H1 (cell line): ENCODE measurements around the gene CNOT2. TPM values are rescaled to one million over a fixed set of nuclear protein-coding genes. Genes with fewer than 3 reads are reported as not detected.

ENCODE experiments used
- CTCF ChIA-PET: fragments of 300-600 bp; sonication (Branson Sonifier 250); formaldehyde crosslinking; loops from one replicate; lab custom pipeline; 2021; ENCODE audit not compliant: partially characterized antibody; lab: Charles Lee
- POLR2A ChIA-PET: fragments of 300-600 bp; sonication (Branson Sonifier 250); formaldehyde crosslinking; loops from one replicate; lab custom pipeline; 2021; ENCODE audit warnings: inconsistent platforms; ENCODE audit not compliant: partially characterized antibody; lab: Charles Lee
- DNase-seq, 2 experiments: peaks; one replicate each; pipeline versions ENCODE4 v3.0.0 to v3.0.0-alpha.2; 2010 to 2022; ENCODE audit warnings: low spot score in 2 of 2, low read depth in 1 of 2, mixed read lengths in 1 of 2
- FAIRE-seq: peaks from 2 replicates; lab custom pipeline; 2011; peaks lifted over from hg19 to GRCh38; lab: Jason Lieb, UNC
- H2AFZ ChIP-seq: 2 replicates; pipeline ENCODE4 v1.8.1; 2012; ENCODE audit warnings: low read length, inconsistent platforms
- H2AK5ac ChIP-seq: 2 replicates; pipeline ENCODE4 v1.6.1; 2013; ENCODE audit warnings: low read depth, low read length
- H2BK120ac ChIP-seq: replicated peaks from 2 replicates; pipeline ENCODE3; 2013; ENCODE audit warnings: low read depth, low read length, inconsistent platforms
- H2BK12ac ChIP-seq: 2 replicates; pipeline ENCODE4 v1.6.1; 2013; ENCODE audit warnings: low read depth, low read length
- H2BK15ac ChIP-seq: 2 replicates; pipeline ENCODE4 v1.6.1; 2013; ENCODE audit warnings: low read length
- H2BK20ac ChIP-seq: 2 replicates; pipeline ENCODE4 v1.6.1; 2013; ENCODE audit warnings: low read length
- H2BK5ac ChIP-seq: 2 replicates; pipeline ENCODE4 v1.6.1; 2013; ENCODE audit warnings: low read depth, low read length
- H3K14ac ChIP-seq: 2 replicates; pipeline ENCODE4 v1.6.1; 2013; ENCODE audit warnings: inconsistent platforms; ENCODE audit not compliant: insufficient read length
- H3K18ac ChIP-seq: 2 replicates; pipeline ENCODE4 v1.6.1; 2013; ENCODE audit warnings: low read length; ENCODE audit errors: extremely low read depth
- H3K23ac ChIP-seq: 2 replicates; pipeline ENCODE4 v1.6.1; 2013; ENCODE audit warnings: inconsistent platforms; ENCODE audit not compliant: insufficient read length
- H3K23me2 ChIP-seq: 2 replicates; pipeline ENCODE4 v1.6.1; 2013; ENCODE audit warnings: low read depth, low read length
- H3K27ac ChIP-seq: 2 replicates; pipeline ENCODE4 v1.6.1; 2011; ENCODE audit warnings: low read depth, low read length, inconsistent platforms
- H3K27me3 ChIP-seq, 4 experiments: replicated peaks in 1 of 4; 1 replicate in 1 of 4; 2 replicates in 3 of 4; pipeline versions ENCODE4 v1.6.1 to v1.8.1; 2011 to 2013; ENCODE audit warnings: low read length in 3 of 4, mild to moderate bottlenecking in 3 of 4, inconsistent platforms in 2 of 4, mixed read lengths in 2 of 4, moderate library complexity in 1 of 4; ENCODE audit not compliant: control insufficient read depth in 3 of 4, insufficient read depth in 3 of 4; ENCODE audit errors: extremely low read depth in 1 of 4
- H3K36me3 ChIP-seq, 4 experiments: 2 replicates each; pipeline versions ENCODE4 v1.6.1 to v1.8.1; 2011 to 2013; ENCODE audit warnings: mild to moderate bottlenecking in 4 of 4, low read length in 3 of 4, moderate library complexity in 2 of 4, control low read depth in 1 of 4, inconsistent platforms in 1 of 4; ENCODE audit not compliant: insufficient read depth in 4 of 4, control insufficient read depth in 2 of 4
- H3K4ac ChIP-seq: replicated peaks from 2 replicates; pipeline ENCODE3; 2013; ENCODE audit warnings: low read length, low read depth, mixed read lengths, inconsistent platforms; ENCODE audit not compliant: insufficient read length
- H3K4me1 ChIP-seq, 4 experiments: replicated peaks in 1 of 4; 1 replicate in 1 of 4; 2 replicates in 3 of 4; pipeline versions ENCODE4 v1.6.1 to v1.8.1; 2011 to 2013; ENCODE audit warnings: low read length in 3 of 4, inconsistent platforms in 2 of 4, mixed read lengths in 1 of 4; ENCODE audit not compliant: insufficient read depth in 4 of 4, control insufficient read depth in 3 of 4
- H3K4me2 ChIP-seq, 2 experiments: 2 replicates each; pipeline versions ENCODE4 v1.6.1 to v1.8.1; 2011 to 2013; ENCODE audit warnings: low read depth in 2 of 2, low read length in 2 of 2, control low read depth in 1 of 2, inconsistent platforms in 1 of 2, mild to moderate bottlenecking in 1 of 2; ENCODE audit not compliant: insufficient read depth in 1 of 2
- H3K4me3 ChIP-seq, 4 experiments: fragments of 200-600, 300-600 bp in 1 of 4; sonication (generic), shearing (Covaris generic), sonication (Bioruptor Twin) in 1 of 4; 2 replicates each; pipeline versions ENCODE4 v1.5.1 to v1.8.1; 2011 to 2016; ENCODE audit warnings: low read length in 4 of 4, low read depth in 3 of 4, control low read depth in 2 of 4, inconsistent platforms in 2 of 4, mild to moderate bottlenecking in 2 of 4, mixed read lengths in 1 of 4, moderate library complexity in 1 of 4; ENCODE audit not compliant: insufficient read depth in 2 of 4; ENCODE audit errors: extremely low read depth in 1 of 4
- H3K56ac ChIP-seq: replicated peaks from 2 replicates; pipeline ENCODE3; 2013; ENCODE audit warnings: low read depth, mild to moderate bottlenecking, mixed read lengths, low read length, inconsistent platforms; ENCODE audit not compliant: insufficient read length
- H3K79me1 ChIP-seq: 2 replicates; pipeline ENCODE4 v1.6.1; 2013; ENCODE audit warnings: low read depth, low read length, control low read depth
- H3K79me2 ChIP-seq, 2 experiments: 2 replicates each; pipeline versions ENCODE4 v1.6.1 to v1.8.1; 2012 to 2013; ENCODE audit warnings: low read length in 2 of 2, mild to moderate bottlenecking in 2 of 2, inconsistent platforms in 1 of 2; ENCODE audit not compliant: insufficient read depth in 2 of 2, control insufficient read depth in 1 of 2
- H3K9ac ChIP-seq, 4 experiments: replicated peaks in 1 of 4; 1 replicate in 1 of 4; 2 replicates in 3 of 4; pipeline versions ENCODE4 v1.6.1 to v1.8.1; 2011 to 2013; ENCODE audit warnings: low read depth in 3 of 4, low read length in 3 of 4, control low read depth in 2 of 4, mild to moderate bottlenecking in 2 of 4, moderate library complexity in 2 of 4, inconsistent platforms in 1 of 4; ENCODE audit errors: extremely low read depth in 1 of 4
- H3K9me3 ChIP-seq, 2 experiments: 2 replicates each; pipeline versions ENCODE4 v1.6.1 to v1.8.1; 2012 to 2013; ENCODE audit warnings: mild to moderate bottlenecking in 2 of 2, moderate library complexity in 2 of 2, control low read depth in 1 of 2, inconsistent platforms in 1 of 2, low read depth in 1 of 2, low read length in 1 of 2, mixed read lengths in 1 of 2; ENCODE audit not compliant: insufficient read depth in 2 of 2
- H4K20me1 ChIP-seq, 2 experiments: replicated peaks in 1 of 2; 2 replicates each; pipeline versions ENCODE3 to v1.8.1; 2011 to 2013; ENCODE audit warnings: inconsistent platforms in 2 of 2, low read length in 2 of 2, mild to moderate bottlenecking in 1 of 2; ENCODE audit not compliant: insufficient read depth in 2 of 2, control insufficient read depth in 1 of 2
- H4K5ac ChIP-seq: 2 replicates; pipeline ENCODE4 v1.6.1; 2013; ENCODE audit warnings: low read length, low read depth, mixed read lengths, inconsistent platforms; ENCODE audit not compliant: insufficient read length
- H4K8ac ChIP-seq: 2 replicates; pipeline ENCODE4 v1.8.0; 2013; ENCODE audit warnings: mild to moderate bottlenecking, moderate library complexity, low read length, inconsistent platforms; ENCODE audit not compliant: insufficient read depth; ENCODE audit errors: extremely low read depth
- H4K91ac ChIP-seq: replicated peaks from 2 replicates; pipeline ENCODE3; 2013; ENCODE audit warnings: low read length, mixed read lengths, inconsistent platforms; ENCODE audit not compliant: insufficient read length
- EP300 ChIP-seq, 2 experiments: IDR thresholded peaks; 1 replicate in 1 of 2; 2 replicates in 1 of 2; pipeline ENCODE4 v1.6.1; 2011 to 2012; ENCODE audit warnings: low read depth in 2 of 2, low read length in 2 of 2, mild to moderate bottlenecking in 2 of 2, borderline replicate concordance in 1 of 2, inconsistent platforms in 1 of 2, moderate library complexity in 1 of 2
- MAFK ChIP-seq: IDR thresholded peaks from 2 replicates; pipeline ENCODE4 v1.6.1; 2012; ENCODE audit warnings: low read depth, mild to moderate bottlenecking, improper control_type of control experiment, low read length
- NRF1 ChIP-seq: IDR thresholded peaks from 2 replicates; pipeline ENCODE4 v1.6.1; 2011; ENCODE audit warnings: mild to moderate bottlenecking, low read depth, low read length, improper control_type of control experiment
- POU5F1 ChIP-seq: IDR thresholded peaks from 2 replicates; pipeline ENCODE4 v1.6.1; 2011; ENCODE audit warnings: low read depth, mild to moderate bottlenecking, low read length, moderate library complexity
- WGBS, 2 experiments: shearing (Covaris generic) in 1 of 2; methylation state at CpG; one replicate each; pipeline versions ENCODE4 v1.1.6 to v1.1.7; 2013 to 2015; ENCODE audit warnings: low lambda C conversion rate in 2 of 2, mixed read lengths in 2 of 2, inconsistent platforms in 1 of 2, low coverage in 1 of 2, missing lambda C conversion rate in 1 of 2; ENCODE audit not compliant: insufficient replicate concordance in 2 of 2, insufficient coverage in 1 of 2, insufficient read length in 1 of 2; ENCODE audit errors: extremely low coverage in 1 of 2, missing lambda C conversion rate in 1 of 2; 5-methylcytosine and 5-hydroxymethylcytosine counted together
- polyA plus RNA-seq, 7 experiments: library from polyadenylated mRNA; depleted of rRNA in 3 of 7; stranded (reverse) in 5 of 7; unstranded in 2 of 7; fragments of >200 nt in 5 of 7; fragments of 200-250 nt in 2 of 7; gene quantifications; 1 replicate in 5 of 7; 2 replicates in 1 of 7; 4 replicates in 1 of 7; pipeline versions ENCODE4 v1.2.1 to v1.2.3, GENCODE V29; 2011 to 2013; ENCODE audit warnings: missing spikeins in 2 of 7, mixed read lengths in 2 of 7
- total RNA-seq: library from RNA; stranded (reverse); fragmentation: NEBNext Ultra II Directional; extraction: Animal tissue kit (Norgen Biotek cat#: 25700); gene quantifications from 2 replicates; pipeline ENCODE4 v1.2.1, GENCODE V29; 2021

CNOT2 gene
- total and polyA plus RNA-seq, 2 of the 8 experiments (the other 6 are each of a cell fraction or from before 2014, with no cell fraction given): 61.2 to 64.8 TPM

DNA sequence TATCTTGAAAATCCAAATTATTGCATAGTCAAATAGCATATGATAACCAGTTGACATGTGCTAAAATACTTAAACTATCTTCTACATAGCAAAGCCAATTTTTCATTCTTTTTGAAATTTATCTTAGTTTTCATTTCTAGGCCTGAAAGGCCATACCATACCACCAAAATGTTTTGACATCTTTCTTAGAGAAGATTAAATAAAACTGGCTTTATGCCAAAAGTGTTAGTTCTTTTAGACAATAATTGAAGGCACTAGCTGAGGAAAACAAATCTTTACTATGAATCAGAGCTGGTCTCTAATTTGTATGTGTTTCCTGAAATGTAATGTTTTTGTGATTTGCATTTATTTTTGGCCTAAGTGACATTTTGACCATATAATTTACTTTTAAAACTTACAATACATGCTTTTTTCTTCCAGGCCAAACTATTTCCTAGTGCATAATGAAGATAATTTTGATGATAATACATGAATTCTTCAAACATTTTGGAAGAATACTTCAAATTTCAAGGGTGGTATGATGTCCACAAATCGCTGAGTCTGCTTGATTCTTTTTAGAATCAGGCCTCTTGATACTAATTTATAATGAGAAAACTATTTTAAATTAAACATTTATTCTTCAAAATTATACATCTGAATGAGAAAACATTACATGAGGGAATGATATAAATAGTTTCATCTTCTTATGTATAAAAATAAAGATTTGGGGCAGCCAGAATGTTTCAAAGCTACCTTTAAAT, 116.4 kb downstream of the CNOT2 start:
- Histone ChIP-seq H3K4me3 (no peak overlapping the region), H3K9ac (no peak overlapping the region), H3K79me2 (no peaks in the 10 kb centered on the region), H2AFZ (no peak overlapping the region), H3K4me1 (peaks cover 0 to 3% (median 0%) of the 10 kb centered on the region in 4 experiments; a peak in 1 of 7 replicates), H2BK20ac (no peak overlapping the region), H2BK5ac (no peak overlapping the region), H3K4me2 (no peak overlapping the region), H4K20me1 (no peaks in the 10 kb centered on the region), H3K36me3 (peaks cover 0 to 4% (median 0%) of the 10 kb centered on the region in 4 experiments; a peak in 1 of 8 replicates), H3K18ac (no peak overlapping the region; the same call in 1 of the 2 replicates), H3K23me2 (no peaks in the 10 kb centered on the region), H2BK12ac (no peak overlapping the region)
- 80% methylated on average over 1 of the region's 1 CpG; no CpG with 5 or more reads in 1 of the 2 experiments for WGBS, 2 experiments
- TF ChIP-seq NRF1 (no peak), EP300 (IDR thresholded peaks at IDR 0.05; ENCODE audit: borderline replicate concordance in 1 of 2, low read depth in 2 of 2, low read length in 2 of 2) (no peak), POU5F1 (no peak), MAFK (peak; percentile 16; the same call in 1 of the 2 replicates)
- TF ChIP-seq, all 59 proteins: peak for 1
- H3K79me1 ChIP-seq: no peaks in the 10 kb centered on the region
- no peaks in the 10 kb centered on the region for H3K9me3 ChIP-seq
- ChIA-PET POLR2A (no interaction called here), CTCF (interaction anchor here (0.6 kb wide), 2 partner anchors 65 to 480 kb away, joined by 3 read pairs; no protein-coding TSS in a partner anchor)
- no peak overlapping the region for H2AK5ac ChIP-seq
- H4K8ac ChIP-seq: no peak overlapping the region
- H3K27me3 ChIP-seq: no peaks in the 10 kb centered on the region
- no peak overlapping the region for H3K23ac ChIP-seq
- H2BK15ac ChIP-seq: no peak overlapping the region
- H4K91ac ChIP-seq: no peak overlapping the region
- no peak overlapping the region for H3K56ac ChIP-seq
- DNase-seq (no peak), FAIRE-seq (peak; percentile 19)
- H4K5ac ChIP-seq: no peak overlapping the region
- H2BK120ac ChIP-seq: no peak overlapping the region
- no peak overlapping the region for H3K4ac ChIP-seq
- no peak overlapping the region for H3K14ac ChIP-seq
- no peak overlapping the region for H3K27ac ChIP-seq
